HEK293T (cell line): ENCODE results near the gene LSMEM2.

ENCODE experiments used
- FOXM1 ChIP-seq: fragments of 450-650 bp; IDR thresholded peaks from 2 replicates; pipeline ENCODE4 v1.6.1; 2017; ENCODE audit warnings: mild to moderate bottlenecking, borderline replicate concordance
- SP1 ChIP-seq: fragments of 450-650 bp; IDR thresholded peaks from 2 replicates; pipeline ENCODE4 v1.6.1; 2017
- TARDBP ChIP-seq: fragments of 450-650 bp; IDR thresholded peaks from 2 replicates; pipeline ENCODE4 v1.6.1; 2016
- ZNF384 ChIP-seq: fragments of 450-650 bp; IDR thresholded peaks from 2 replicates; pipeline ENCODE4 v1.6.1; 2016

DNA sequence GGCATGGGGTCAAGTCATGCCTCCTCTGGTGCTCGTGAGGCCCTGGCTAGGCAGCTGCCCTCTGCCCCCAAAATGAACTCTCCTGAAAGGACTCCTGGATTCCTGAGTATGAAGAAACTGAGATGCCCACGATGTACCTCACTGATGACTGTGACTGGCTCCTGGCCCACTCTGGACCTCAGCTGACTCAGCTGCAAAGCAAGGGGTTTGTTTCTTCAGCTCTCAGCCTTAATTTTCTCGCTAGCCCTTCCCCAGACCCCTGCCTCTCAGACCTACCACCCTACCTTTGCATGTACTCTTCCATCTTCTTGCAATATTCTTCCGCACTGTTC is 48.1 kb upstream of the LSMEM2 start:
- TF ChIP-seq FOXM1 (no peak), ZNF384 (no peak), SP1 (no peak), TARDBP (no peak)
